Measurements from ENCODE around the gene ADRA2B.

- TF ChIP-seq POLR2A (IDR thresholded peaks at IDR 0.05) = no peak
- no peak for TF ChIP-seq CTCF (IDR thresholded peaks at IDR 0.05)
- TF ChIP-seq EP300 (IDR thresholded peaks at IDR 0.05) = no peak
- TF ChIP-seq POLR2AphosphoS5 (IDR thresholded peaks at IDR 0.05) = no peak
Observed at GRCh38 chr2:96135171-96135570, 18.8 kb upstream of the ADRA2B start.

Data from stomach (tissue), 4 donors.